Stimulated activated naive CD8-positive, alpha-beta T cell treated with anti-CD3 and anti-CD28 coated beads, Interleukin-15, Interleukin-2, amounts not matched to agents 100 ng/mL and 50 ng/mL, for 24 hours (primary cell): ENCODE data around the gene ARSJ.

Experiments used
- H3K27ac Mint-ChIP-seq: one replicate; pipeline ENCODE4 v1.8.0; 2021; ENCODE audit warnings: mild to moderate bottlenecking, mixed read lengths
- H3K27me3 Mint-ChIP-seq: one replicate; pipeline ENCODE4 v1.8.0; 2021; ENCODE audit warnings: mixed read lengths
- H3K36me3 Mint-ChIP-seq: one replicate; pipeline ENCODE4 v1.8.0; 2021; ENCODE audit warnings: low read depth, mixed read lengths
- H3K4me1 Mint-ChIP-seq: one replicate; pipeline ENCODE4 v1.8.0; 2021; ENCODE audit warnings: low read depth, mixed read lengths
- H3K4me3 Mint-ChIP-seq: one replicate; pipeline ENCODE4 v1.8.0; 2021; ENCODE audit warnings: mild to moderate bottlenecking, mixed read lengths
- H3K9me3 Mint-ChIP-seq: one replicate; pipeline ENCODE4 v1.8.0; 2021; ENCODE audit warnings: mixed read lengths

ARSJ gene

GRCh38 chr4:113976741-113977525, 2.5 kb downstream of the ARSJ start:
- H3K4me1 Mint-ChIP-seq = peaks cover 18% of the 10 kb centered on the region
- peaks cover 49% of the 10 kb centered on the region for H3K27me3 Mint-ChIP-seq
- H3K27ac Mint-ChIP-seq = no peak overlapping the region
- H3K4me3 Mint-ChIP-seq = no peak overlapping the region
- no peaks in the 10 kb centered on the region for H3K36me3 Mint-ChIP-seq
- H3K9me3 Mint-ChIP-seq = peaks cover 14% of the 10 kb centered on the region

GRCh38 chr4:113975578-113975977, 3.9 kb downstream of the ARSJ start:
- Mint-ChIP-seq H3K4me3 (no peak overlapping the region), H3K4me1 (peaks cover 18% of the 10 kb centered on the region), H3K27ac (no peak overlapping the region), H3K27me3 (peaks cover 42% of the 10 kb centered on the region), H3K9me3 (peaks cover 14% of the 10 kb centered on the region), H3K36me3 (no peaks in the 10 kb centered on the region)

- Mint-ChIP-seq H3K4me3 (no peak overlapping the region), H3K27me3 (peaks cover 31% of the 10 kb centered on the region), H3K9me3 (peaks cover 14% of the 10 kb centered on the region), H3K27ac (no peak overlapping the region), H3K4me1 (peaks cover 8% of the 10 kb centered on the region), H3K36me3 (no peaks in the 10 kb centered on the region)
These were observed 5.0 kb downstream of the ARSJ start for GRCh38 chr4:113974467-113974866.

GRCh38 chr4:113973345-113973744, 6.1 kb downstream of the ARSJ start:
- Mint-ChIP-seq H3K27ac (no peak overlapping the region), H3K36me3 (no peaks in the 10 kb centered on the region), H3K9me3 (peaks cover 14% of the 10 kb centered on the region), H3K27me3 (peaks cover 21% of the 10 kb centered on the region), H3K4me1 (no peaks in the 10 kb centered on the region), H3K4me3 (no peak overlapping the region)

GRCh38 chr4:113972781-113973180, 6.7 kb downstream of the ARSJ start:
- H3K4me3 Mint-ChIP-seq = no peak overlapping the region
- H3K4me1 Mint-ChIP-seq = no peaks in the 10 kb centered on the region
- H3K9me3 Mint-ChIP-seq = peaks cover 14% of the 10 kb centered on the region
- H3K27me3 Mint-ChIP-seq = peaks cover 20% of the 10 kb centered on the region
- H3K36me3 Mint-ChIP-seq = no peaks in the 10 kb centered on the region
- no peak overlapping the region for H3K27ac Mint-ChIP-seq

- no peak overlapping the region for H3K27ac Mint-ChIP-seq
- H3K27me3 Mint-ChIP-seq = peaks cover 20% of the 10 kb centered on the region
- H3K4me3 Mint-ChIP-seq = no peak overlapping the region
- no peaks in the 10 kb centered on the region for H3K4me1 Mint-ChIP-seq
- H3K36me3 Mint-ChIP-seq = no peaks in the 10 kb centered on the region
- H3K9me3 Mint-ChIP-seq = peaks cover 14% of the 10 kb centered on the region
These were observed 7.6 kb downstream of the ARSJ start for GRCh38 chr4:113971706-113972360.

GRCh38 chr4:113969709-113970334, 9.6 kb downstream of the ARSJ start:
- no peak overlapping the region for H3K27ac Mint-ChIP-seq
- peaks cover 14% of the 10 kb centered on the region for H3K9me3 Mint-ChIP-seq
- no peaks in the 10 kb centered on the region for H3K4me1 Mint-ChIP-seq
- H3K36me3 Mint-ChIP-seq = no peaks in the 10 kb centered on the region
- H3K27me3 Mint-ChIP-seq = peaks cover 15% of the 10 kb centered on the region
- no peak overlapping the region for H3K4me3 Mint-ChIP-seq

GRCh38 chr4:113968473-113968872, 11.0 kb downstream of the ARSJ start:
- Mint-ChIP-seq H3K4me3 (no peak overlapping the region), H3K27me3 (peaks cover 9% of the 10 kb centered on the region), H3K9me3 (peaks cover 5% of the 10 kb centered on the region)

GRCh38 chr4:113967687-113968086, 11.8 kb downstream of the ARSJ start:
- Mint-ChIP-seq H3K9me3 (peaks cover 9% of the 10 kb centered on the region), H3K4me3 (no peak overlapping the region), H3K4me1 (no peaks in the 10 kb centered on the region), H3K27me3 (peaks cover 11% of the 10 kb centered on the region), H3K27ac (no peak overlapping the region), H3K36me3 (no peaks in the 10 kb centered on the region)

More at GRCh38 chr4:113968473-113968872, 11.0 kb downstream of the ARSJ start:
- Mint-ChIP-seq H3K4me1 (no peaks in the 10 kb centered on the region), H3K36me3 (no peaks in the 10 kb centered on the region), H3K27ac (no peak overlapping the region)

GRCh38 chr4:113962719-113963265, 16.7 kb downstream of the ARSJ start:
- Mint-ChIP-seq H3K36me3 (no peaks in the 10 kb centered on the region), H3K4me1 (no peaks in the 10 kb centered on the region), H3K27me3 (peaks cover 15% of the 10 kb centered on the region)

GRCh38 chr4:113962016-113962347, 17.5 kb downstream of the ARSJ start:
- no peak overlapping the region for H3K4me3 Mint-ChIP-seq
- H3K27me3 Mint-ChIP-seq = peaks cover 19% of the 10 kb centered on the region
- H3K27ac Mint-ChIP-seq = no peak overlapping the region
- no peaks in the 10 kb centered on the region for H3K4me1 Mint-ChIP-seq
- H3K9me3 Mint-ChIP-seq = peaks cover 12% of the 10 kb centered on the region
- no peaks in the 10 kb centered on the region for H3K36me3 Mint-ChIP-seq

More at GRCh38 chr4:113962719-113963265, 16.7 kb downstream of the ARSJ start:
- Mint-ChIP-seq H3K4me3 (no peak overlapping the region), H3K9me3 (peaks cover 12% of the 10 kb centered on the region), H3K27ac (no peak overlapping the region)

- no peak overlapping the region for H3K4me3 Mint-ChIP-seq
- no peak overlapping the region for H3K27ac Mint-ChIP-seq
- no peaks in the 10 kb centered on the region for H3K4me1 Mint-ChIP-seq
- peaks cover 12% of the 10 kb centered on the region for H3K9me3 Mint-ChIP-seq
- H3K36me3 Mint-ChIP-seq = no peaks in the 10 kb centered on the region
- H3K27me3 Mint-ChIP-seq = peaks cover 27% of the 10 kb centered on the region
These were observed 18.6 kb downstream of the ARSJ start for GRCh38 chr4:113960684-113961321.

GRCh38 chr4:113959539-113959937, 19.9 kb downstream of the ARSJ start:
- H3K9me3 Mint-ChIP-seq = peaks cover 12% of the 10 kb centered on the region
- no peaks in the 10 kb centered on the region for H3K36me3 Mint-ChIP-seq
- peaks cover 27% of the 10 kb centered on the region for H3K27me3 Mint-ChIP-seq
- H3K4me1 Mint-ChIP-seq = no peaks in the 10 kb centered on the region
- no peak overlapping the region for H3K27ac Mint-ChIP-seq
- H3K4me3 Mint-ChIP-seq = no peak overlapping the region

GRCh38 chr4:113958766-113959538, 20.5 kb downstream of the ARSJ start:
- H3K36me3 Mint-ChIP-seq = no peaks in the 10 kb centered on the region
- H3K4me1 Mint-ChIP-seq = no peaks in the 10 kb centered on the region
- no peak overlapping the region for H3K4me3 Mint-ChIP-seq

More at GRCh38 chr4:113958766-113959538, 20.5 kb downstream of the ARSJ start:
- Mint-ChIP-seq H3K27ac (no peak overlapping the region), H3K9me3 (peaks cover 12% of the 10 kb centered on the region), H3K27me3 (peaks cover 27% of the 10 kb centered on the region)
